Thoracic aorta (tissue), 2 donors: ENCODE results near the gene SIX2. TPM values are rescaled to one million over a fixed set of nuclear protein-coding genes. Genes with fewer than 3 reads are reported as not detected.
A peak's percentile ranks its signal among the peaks of the same experiment; 100 is the strongest.

ENCODE experiments used
- ATAC-seq: fragments of 150-250 bp; one replicate; pipeline ENCODE4 v1.8.0; 2017; ENCODE audit warnings: low read depth; ENCODE audit not compliant: insufficient number of reproducible peaks, low FRiP score
- DNase-seq: peaks from one replicate; pipeline ENCODE4 v3.0.0-alpha.2; 2020; ENCODE audit warnings: low spot score
- H3K27ac ChIP-seq, 2 donors: fragments of 200-600 bp; sonication (generic); 1 replicate in 1 of 2; 2 replicates in 1 of 2; pipeline ENCODE4 v1.5.1; 2016; ENCODE audit warnings: mild to moderate bottlenecking in 2 of 2, moderate library complexity in 2 of 2
- H3K27me3 ChIP-seq: fragments of 200-600 bp; sonication (generic); replicated peaks from 2 replicates; pipeline ENCODE4 v1.6.0; 2016; ENCODE audit warnings: mild to moderate bottlenecking; ENCODE audit not compliant: insufficient read depth
- H3K36me3 ChIP-seq: fragments of 200-600 bp; sonication (generic); one replicate; pipeline ENCODE4 v1.5.1; 2016
- H3K4me1 ChIP-seq, 2 donors: fragments of 200-600 bp; sonication (generic); 1 replicate in 1 of 2; 2 replicates in 1 of 2; pipeline versions ENCODE4 v1.5.1 to v1.6.0; 2016; ENCODE audit warnings: low read depth in 2 of 2, mild to moderate bottlenecking in 1 of 2; ENCODE audit not compliant: control insufficient read depth in 1 of 2
- H3K4me3 ChIP-seq: fragments of 200-600 bp; sonication (generic); 2 replicates; pipeline ENCODE4 v1.5.1; 2016; ENCODE audit warnings: mild to moderate bottlenecking
- H3K9me3 ChIP-seq: fragments of 200-600 bp; sonication (generic); 2 replicates; pipeline ENCODE4 v1.5.1; 2016
- total RNA-seq, 2 donors: library from RNA; depleted of rRNA; stranded (reverse); fragments of >200 nt; gene quantifications; one replicate each; pipeline versions ENCODE4 v1.1.0 to v1.2.3, GENCODE V29; 2016
- TF ChIP-seq, protein P1 (sequence below): fragments of 200-600 bp; sonication (generic); IDR thresholded peaks from one replicate; pipeline ENCODE4 v1.5.1; 2019; ENCODE audit warnings: antibody characterized with exemption

SIX2 gene
- total RNA-seq, 2 donors from 2014 or later: 6.6 to 13.5 TPM

GRCh38 chr2:45006041-45006941 is 3.0 kb downstream of the SIX2 start:
- TF ChIP-seq, protein P1, sequence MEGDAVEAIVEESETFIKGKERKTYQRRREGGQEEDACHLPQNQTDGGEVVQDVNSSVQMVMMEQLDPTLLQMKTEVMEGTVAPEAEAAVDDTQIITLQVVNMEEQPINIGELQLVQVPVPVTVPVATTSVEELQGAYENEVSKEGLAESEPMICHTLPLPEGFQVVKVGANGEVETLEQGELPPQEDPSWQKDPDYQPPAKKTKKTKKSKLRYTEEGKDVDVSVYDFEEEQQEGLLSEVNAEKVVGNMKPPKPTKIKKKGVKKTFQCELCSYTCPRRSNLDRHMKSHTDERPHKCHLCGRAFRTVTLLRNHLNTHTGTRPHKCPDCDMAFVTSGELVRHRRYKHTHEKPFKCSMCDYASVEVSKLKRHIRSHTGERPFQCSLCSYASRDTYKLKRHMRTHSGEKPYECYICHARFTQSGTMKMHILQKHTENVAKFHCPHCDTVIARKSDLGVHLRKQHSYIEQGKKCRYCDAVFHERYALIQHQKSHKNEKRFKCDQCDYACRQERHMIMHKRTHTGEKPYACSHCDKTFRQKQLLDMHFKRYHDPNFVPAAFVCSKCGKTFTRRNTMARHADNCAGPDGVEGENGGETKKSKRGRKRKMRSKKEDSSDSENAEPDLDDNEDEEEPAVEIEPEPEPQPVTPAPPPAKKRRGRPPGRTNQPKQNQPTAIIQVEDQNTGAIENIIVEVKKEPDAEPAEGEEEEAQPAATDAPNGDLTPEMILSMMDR: no peak
- Histone ChIP-seq H3K9me3 (no peaks in the 10 kb centered on the region), H3K27ac (no peak overlapping the region), H3K36me3 (peaks cover 7% of the 10 kb centered on the region), H3K4me3 (no peak overlapping the region), H3K4me1 (peaks cover 4 to 38% of the 10 kb centered on the region in 2 donors), H3K27me3 (peaks cover 5% of the 10 kb centered on the region)
- DNase-seq (no peak), ATAC-seq (no peak)

GRCh38 chr2:45005261-45006002 is 3.8 kb downstream of the SIX2 start:
- Histone ChIP-seq H3K4me3 (no peak overlapping the region), H3K27ac (no peak overlapping the region), H3K9me3 (no peaks in the 10 kb centered on the region), H3K36me3 (peaks cover 7% of the 10 kb centered on the region), H3K4me1 (peaks cover 7 to 38% of the 10 kb centered on the region in 2 donors), H3K27me3 (peaks cover 8% of the 10 kb centered on the region)
- ATAC-seq (no peak), DNase-seq (no peak)
- TF ChIP-seq, protein P1: no peak

DNA sequence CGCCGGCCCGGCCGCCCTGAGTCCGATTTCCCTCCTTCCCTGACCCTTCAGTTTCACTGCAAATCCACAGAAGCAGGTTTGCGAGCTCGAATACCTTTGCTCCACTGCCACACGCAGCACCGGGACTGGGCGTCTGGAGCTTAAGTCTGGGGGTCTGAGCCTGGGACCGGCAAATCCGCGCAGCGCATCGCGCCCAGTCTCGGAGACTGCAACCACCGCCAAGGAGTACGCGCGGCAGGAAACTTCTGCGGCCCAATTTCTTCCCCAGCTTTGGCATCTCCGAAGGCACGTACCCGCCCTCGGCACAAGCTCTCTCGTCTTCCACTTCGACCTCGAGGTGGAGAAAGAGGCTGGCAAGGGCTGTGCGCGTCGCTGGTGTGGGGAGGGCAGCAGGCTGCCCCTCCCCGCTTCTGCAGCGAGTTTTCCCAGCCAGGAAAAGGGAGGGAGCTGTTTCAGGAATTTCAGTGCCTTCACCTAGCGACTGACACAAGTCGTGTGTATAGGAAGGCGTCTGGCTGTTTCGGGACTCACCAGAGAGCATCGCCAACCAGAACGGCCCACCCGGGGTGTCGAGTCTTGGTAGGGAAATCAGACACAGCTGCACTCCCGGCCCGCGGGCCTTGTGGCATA is 4.6 kb downstream of the SIX2 start:
- TF ChIP-seq, protein P1: no peak
- DNase-seq (no peak), ATAC-seq (no peak)
- Histone ChIP-seq H3K9me3 (no peaks in the 10 kb centered on the region), H3K36me3 (peaks cover 7% of the 10 kb centered on the region), H3K4me3 (peak overlapping the region; percentile 11), H3K27ac (no peak overlapping the region), H3K4me1 (peaks cover 7 to 37% of the 10 kb centered on the region in 2 donors), H3K27me3 (peaks cover 8% of the 10 kb centered on the region)

- ATAC-seq (no peak), DNase-seq (no peak)
- H3K4me1 ChIP-seq: peaks cover 7 to 36% of the 10 kb centered on the region in 2 donors
- TF ChIP-seq, protein P1: no peak
- peak overlapping the region; percentile 11 for H3K4me3 ChIP-seq
- H3K9me3 ChIP-seq: no peaks in the 10 kb centered on the region
- peaks cover 8% of the 10 kb centered on the region for H3K27me3 ChIP-seq
- peaks cover 7% of the 10 kb centered on the region for H3K36me3 ChIP-seq
- H3K27ac ChIP-seq: no peak overlapping the region
Observed at GRCh38 chr2:45003579-45004551, 5.4 kb downstream of the SIX2 start.
